ENCODE data around the gene FAM237B. TPM values are rescaled to one million over a fixed set of nuclear protein-coding genes. Genes with fewer than 3 reads are reported as not detected.
A peak's percentile ranks its signal among the peaks of the same experiment; 100 is the strongest.

Gene FAM237B
- polyA plus RNA-seq, 12 donors: 0.03 to 0.08 (median 0.05) TPM; not detected in 7

- peak; percentile 7 for DNase-seq
Observed at GRCh38 chr7:90298145-90299038, 22.7 kb downstream of the FAM237B start.

GRCh38 chr7:90290244-90291113, 30.6 kb downstream of the FAM237B start:
- no peak for DNase-seq

GRCh38 chr7:90288154-90288553, 33.0 kb downstream of the FAM237B start:
- no peak for DNase-seq

- no peak for DNase-seq
Observed at GRCh38 chr7:90276033-90276728, 44.9 kb downstream of the FAM237B start.

GRCh38 chr7:90274161-90274560, 46.9 kb downstream of the FAM237B start:
- no peak for DNase-seq

GRCh38 chr7:90272242-90272641, 48.9 kb downstream of the FAM237B start:
- DNase-seq: no peak

- DNase-seq: no peak
Observed at GRCh38 chr7:90271753-90272152, 49.4 kb downstream of the FAM237B start.

GRCh38 chr7:90270431-90271178, 50.5 kb downstream of the FAM237B start:
- DNase-seq: no peak

- DNase-seq: no peak
Observed at GRCh38 chr7:90269163-90269562, 51.9 kb downstream of the FAM237B start.

GRCh38 chr7:90267263-90267858, 53.7 kb downstream of the FAM237B start:
- no peak for DNase-seq

GRCh38 chr7:90266808-90267207, 54.3 kb downstream of the FAM237B start:
- no peak for DNase-seq

Other genes starting within 250 kb of the FAM237B start
- 1 to 10 TPM in 10 of 12 donors, not detected in 2; 1.5 to 5.8 (median 2.5) TPM for gene STEAP1, start 166.8 kb downstream of the FAM237B start, polyA plus RNA-seq (ENCODE audit: insufficient read length in 12 of 12)
- 1 to 10 TPM in 11 of 12 donors, not detected in 1; 2.0 to 7.0 (median 4.2) TPM for gene STEAP2, start 109.6 kb downstream of the FAM237B start, polyA plus RNA-seq (ENCODE audit: insufficient read length in 12 of 12)
- gene CFAP69, start 76.1 kb downstream of the FAM237B start, polyA plus RNA-seq (ENCODE audit: insufficient read length in 12 of 12): 1 to 10 TPM in 10 of 12 donors, not detected in 2; 2.3 to 6.1 (median 3.1) TPM
- gene GTPBP10, start 25.4 kb upstream of the FAM237B start, polyA plus RNA-seq (ENCODE audit: insufficient read length in 12 of 12): 10 to 100 TPM in 10 of 12 donors, 1 to 10 TPM in 1, not detected in 1; 9.2 to 33.8 (median 20.0) TPM
- 10 to 100 TPM in 11 of 12 donors, not detected in 1; 18.6 to 32.5 (median 23.7) TPM for gene CLDN12, start 82.2 kb upstream of the FAM237B start, polyA plus RNA-seq (ENCODE audit: insufficient read length in 12 of 12)
- not detected for gene PTTG1IP2, start 148.3 kb upstream of the FAM237B start, polyA plus RNA-seq (ENCODE audit: insufficient read length in 12 of 12)